ENCODE measurements around the gene RIBC1. TPM values are rescaled to one million over a fixed set of nuclear protein-coding genes. Genes with fewer than 3 reads are reported as not detected.

Gene RIBC1
- total RNA-seq, 2 experiments from 2014 or later, result 2.5 to 2.6 TPM

DNA sequence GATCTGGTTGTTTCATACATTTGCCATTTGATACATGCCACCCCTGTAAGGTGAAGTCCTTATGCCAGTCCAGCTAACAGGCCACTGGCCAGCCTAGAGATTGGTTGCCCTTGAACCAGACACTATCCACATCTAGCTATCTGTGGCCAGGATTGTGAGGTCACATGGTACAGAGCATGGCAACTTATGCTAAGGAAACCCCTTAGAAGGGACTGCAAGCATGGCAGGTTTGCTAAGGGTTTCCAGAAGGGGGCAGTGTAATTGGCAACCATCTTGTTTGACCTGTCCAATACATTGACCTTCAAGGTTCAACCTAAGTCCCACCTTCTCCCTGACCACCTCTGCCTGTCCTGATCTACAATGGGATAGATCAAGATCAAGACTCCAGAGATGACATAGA lies 47.8 kb upstream of the RIBC1 start:
- Mint-ChIP-seq H3K4me1 (ENCODE audit: low read depth) (no peaks in the 10 kb centered on the region), H3K27me3 (no peaks in the 10 kb centered on the region), H3K9me3 (no peaks in the 10 kb centered on the region), H3K4me3 (no peak overlapping the region), H3K27ac (no peak overlapping the region), H3K36me3 (ENCODE audit: low read depth) (peaks cover 20% of the 10 kb centered on the region)
- H3K27me3 ChIP-seq (ENCODE audit: control insufficient read depth in 1 of 2, insufficient read depth in 2 of 2, low read length in 2 of 2), result no peaks in the 10 kb centered on the region
- no peaks in the 10 kb centered on the region for H3K9me3 ChIP-seq (ENCODE audit: control insufficient read depth in 1 of 2, insufficient read depth in 1 of 2, low read length in 2 of 2)
- TF ChIP-seq, protein P1, sequence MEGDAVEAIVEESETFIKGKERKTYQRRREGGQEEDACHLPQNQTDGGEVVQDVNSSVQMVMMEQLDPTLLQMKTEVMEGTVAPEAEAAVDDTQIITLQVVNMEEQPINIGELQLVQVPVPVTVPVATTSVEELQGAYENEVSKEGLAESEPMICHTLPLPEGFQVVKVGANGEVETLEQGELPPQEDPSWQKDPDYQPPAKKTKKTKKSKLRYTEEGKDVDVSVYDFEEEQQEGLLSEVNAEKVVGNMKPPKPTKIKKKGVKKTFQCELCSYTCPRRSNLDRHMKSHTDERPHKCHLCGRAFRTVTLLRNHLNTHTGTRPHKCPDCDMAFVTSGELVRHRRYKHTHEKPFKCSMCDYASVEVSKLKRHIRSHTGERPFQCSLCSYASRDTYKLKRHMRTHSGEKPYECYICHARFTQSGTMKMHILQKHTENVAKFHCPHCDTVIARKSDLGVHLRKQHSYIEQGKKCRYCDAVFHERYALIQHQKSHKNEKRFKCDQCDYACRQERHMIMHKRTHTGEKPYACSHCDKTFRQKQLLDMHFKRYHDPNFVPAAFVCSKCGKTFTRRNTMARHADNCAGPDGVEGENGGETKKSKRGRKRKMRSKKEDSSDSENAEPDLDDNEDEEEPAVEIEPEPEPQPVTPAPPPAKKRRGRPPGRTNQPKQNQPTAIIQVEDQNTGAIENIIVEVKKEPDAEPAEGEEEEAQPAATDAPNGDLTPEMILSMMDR (IDR thresholded peaks at IDR 0.05), result no peak
- ATAC-seq (ENCODE audit: poor library complexity), result no peak
- no peak for DNase-seq
- intact Hi-C loops (cut with DNase I, micrococcal nuclease), result no loop called here
- CTCF ChIA-PET, result no interaction called here
- no peak overlapping the region for H3K4me3 ChIP-seq (ENCODE audit: low read length)
- H3K4me1 ChIP-seq (ENCODE audit: insufficient read depth, low read length), result no peaks in the 10 kb centered on the region
- H3K36me3 ChIP-seq (ENCODE audit: insufficient read depth, low read length), result peaks cover 14% of the 10 kb centered on the region
- no peak overlapping the region for H3K27ac ChIP-seq (ENCODE audit: low read depth in 1 of 2, low read length in 2 of 2)
- POLR2A ChIA-PET, result no interaction called here

DNA sequence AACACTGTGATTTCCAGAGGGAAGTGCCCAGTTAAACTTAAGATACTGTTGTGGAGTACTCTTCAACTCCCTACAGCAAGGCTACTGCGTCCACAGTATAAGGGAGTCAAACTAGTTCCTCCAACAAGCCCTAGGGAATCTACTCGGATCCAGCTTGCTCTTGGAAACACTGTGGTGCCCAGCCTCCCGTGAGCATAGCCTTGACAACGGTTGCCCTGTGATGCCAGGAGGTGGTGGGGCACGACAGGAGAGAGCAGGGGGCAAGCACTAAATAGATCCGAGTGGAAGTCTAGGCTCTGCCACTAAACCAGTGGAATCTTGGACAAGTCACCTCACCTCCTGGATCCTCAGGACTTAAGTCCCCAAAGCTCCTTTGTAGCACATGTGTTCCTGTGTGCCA lies 45.8 kb upstream of the RIBC1 start:
- Histone ChIP-seq H3K27ac (ENCODE audit: low read depth in 1 of 2, low read length in 2 of 2) (no peak overlapping the region), H3K36me3 (ENCODE audit: insufficient read depth, low read length) (peaks cover 31% of the 10 kb centered on the region), H3K4me1 (ENCODE audit: insufficient read depth, low read length) (no peaks in the 10 kb centered on the region), H3K9me3 (ENCODE audit: control insufficient read depth in 1 of 2, insufficient read depth in 1 of 2, low read length in 2 of 2) (no peaks in the 10 kb centered on the region), H3K4me3 (ENCODE audit: low read length) (no peak overlapping the region), H3K27me3 (ENCODE audit: control insufficient read depth in 1 of 2, insufficient read depth in 2 of 2, low read length in 2 of 2) (no peaks in the 10 kb centered on the region)
- CTCF ChIA-PET, result no interaction called here
- Mint-ChIP-seq H3K27me3 (no peaks in the 10 kb centered on the region), H3K36me3 (ENCODE audit: low read depth) (peaks cover 38% of the 10 kb centered on the region), H3K9me3 (no peaks in the 10 kb centered on the region), H3K4me3 (no peak overlapping the region), H3K4me1 (ENCODE audit: low read depth) (no peaks in the 10 kb centered on the region), H3K27ac (no peak overlapping the region)
- TF ChIP-seq, protein P1 (IDR thresholded peaks at IDR 0.05), result no peak
- POLR2A ChIA-PET, result no interaction called here
- intact Hi-C loops (cut with DNase I, micrococcal nuclease), result no loop called here
- ATAC-seq (ENCODE audit: poor library complexity) (no peak), DNase-seq (no peak)

DNA sequence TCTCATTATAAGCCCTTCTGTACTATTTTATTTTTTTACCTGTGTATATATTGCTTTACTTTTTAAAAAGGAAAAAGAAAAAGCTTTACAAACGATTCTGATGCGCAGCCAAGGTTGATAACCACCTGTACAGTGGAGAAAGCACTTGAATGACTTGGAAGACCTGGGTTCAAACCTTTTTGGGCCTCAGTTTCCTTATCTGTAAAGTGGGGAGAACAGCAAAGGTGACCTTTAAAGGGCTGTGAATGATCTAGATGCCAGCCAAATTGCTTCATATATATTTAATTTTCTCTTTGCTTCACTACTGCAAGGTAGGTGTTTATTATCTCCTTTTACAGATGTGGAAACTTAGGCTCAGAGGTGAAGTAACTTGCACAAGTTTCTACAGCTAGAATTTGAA lies 45.2 kb upstream of the RIBC1 start:
- ChIA-PET POLR2A (no interaction called here), CTCF (no interaction called here)
- no peaks in the 10 kb centered on the region for H3K27me3 ChIP-seq (ENCODE audit: control insufficient read depth in 1 of 2, insufficient read depth in 2 of 2, low read length in 2 of 2)
- Mint-ChIP-seq H3K9me3 (no peaks in the 10 kb centered on the region), H3K27ac (no peak overlapping the region), H3K36me3 (ENCODE audit: low read depth) (peaks cover 43% of the 10 kb centered on the region), H3K4me1 (ENCODE audit: low read depth) (no peaks in the 10 kb centered on the region), H3K4me3 (no peak overlapping the region), H3K27me3 (no peaks in the 10 kb centered on the region)
- peaks cover 36% of the 10 kb centered on the region for H3K36me3 ChIP-seq (ENCODE audit: insufficient read depth, low read length)
- H3K4me1 ChIP-seq (ENCODE audit: insufficient read depth, low read length), result no peaks in the 10 kb centered on the region
- no peak for DNase-seq
- intact Hi-C loops (cut with DNase I, micrococcal nuclease), result no loop called here
- H3K4me3 ChIP-seq (ENCODE audit: low read length), result no peak overlapping the region
- no peak overlapping the region for H3K27ac ChIP-seq (ENCODE audit: low read depth in 1 of 2, low read length in 2 of 2)
- no peaks in the 10 kb centered on the region for H3K9me3 ChIP-seq (ENCODE audit: control insufficient read depth in 1 of 2, insufficient read depth in 1 of 2, low read length in 2 of 2)
- ATAC-seq (ENCODE audit: poor library complexity), result no peak
- TF ChIP-seq, protein P1 (IDR thresholded peaks at IDR 0.05), result no peak
